ENCODE measurements around the gene CHADL. TPM values are rescaled to one million over a fixed set of nuclear protein-coding genes. Genes with fewer than 3 reads are reported as not detected.
"Not testable (repeated sequence)": the region's sequence is repeated elsewhere in the genome, so short reads cannot be mapped to it uniquely, and the experiment has no call there.

CHADL gene
- total RNA-seq, 2 experiments from 2014 or later: 0.17 to 0.35 TPM

DNA sequence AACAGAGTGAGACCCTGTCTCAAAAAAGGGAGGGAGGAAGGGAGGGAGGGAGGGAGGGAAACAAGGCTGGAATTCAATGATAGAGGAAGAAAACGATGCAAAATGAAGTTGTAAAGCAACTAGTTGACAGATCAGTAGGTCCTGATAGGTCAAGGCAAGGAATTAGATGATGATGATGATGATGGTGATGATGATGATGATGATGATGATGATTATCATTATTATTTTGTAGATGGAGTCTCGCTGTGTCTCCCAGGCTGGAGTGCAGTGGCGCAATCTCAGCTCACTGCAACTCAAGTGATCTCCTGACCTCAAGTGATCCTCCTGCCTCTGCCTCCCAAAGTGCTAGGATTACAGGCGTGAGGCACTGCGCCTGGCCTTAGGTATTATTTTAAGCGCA lies 46.9 kb downstream of the CHADL start:
- CTCF ChIA-PET: interaction anchor here (0.6 to 1.2 kb wide), 3 partner anchors 9 to 51 kb away, joined by 3 read pairs; no protein-coding TSS in a partner anchor
- Mint-ChIP-seq H3K4me1 (peaks cover 9% of the 10 kb centered on the region), H3K27me3 (peaks cover 4% of the 10 kb centered on the region), H3K9me3 (no peaks in the 10 kb centered on the region), H3K36me3 (ENCODE audit: low read depth) (no peaks in the 10 kb centered on the region), H3K27ac (no peak overlapping the region), H3K4me3 (no peak overlapping the region)
- no peak for DNase-seq
- POLR2A ChIA-PET: no interaction called here

DNA sequence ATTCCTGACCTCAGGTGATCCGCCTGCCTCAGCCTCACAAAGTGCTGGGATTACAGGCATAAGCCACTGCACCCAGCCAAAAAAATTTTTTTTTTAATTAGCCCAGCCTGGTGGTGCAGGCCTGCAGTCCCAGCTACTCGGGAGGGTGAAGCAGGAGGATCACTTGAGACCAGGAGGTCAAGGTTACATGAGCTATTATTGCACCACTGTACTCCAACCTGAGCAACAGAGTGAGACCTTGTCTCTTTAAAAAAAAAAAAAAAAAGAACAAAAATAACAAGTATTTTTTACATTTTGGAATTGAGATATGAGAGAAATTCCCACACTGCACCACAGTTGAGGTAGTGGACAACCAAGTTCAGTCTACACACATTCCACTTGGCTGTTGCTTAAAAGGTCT lies 49.3 kb downstream of the CHADL start:
- Mint-ChIP-seq H3K4me3 (no peak overlapping the region), H3K27me3 (no peaks in the 10 kb centered on the region), H3K36me3 (ENCODE audit: low read depth) (no peaks in the 10 kb centered on the region), H3K9me3 (no peaks in the 10 kb centered on the region), H3K27ac (no peak overlapping the region), H3K4me1 (no peaks in the 10 kb centered on the region)
- ChIA-PET POLR2A (no interaction called here), CTCF (interaction anchor here (1.3 to 1.6 kb wide), 2 partner anchors 11 kb away, joined by 3 read pairs; no protein-coding TSS in a partner anchor)
- DNase-seq: no peak

DNA sequence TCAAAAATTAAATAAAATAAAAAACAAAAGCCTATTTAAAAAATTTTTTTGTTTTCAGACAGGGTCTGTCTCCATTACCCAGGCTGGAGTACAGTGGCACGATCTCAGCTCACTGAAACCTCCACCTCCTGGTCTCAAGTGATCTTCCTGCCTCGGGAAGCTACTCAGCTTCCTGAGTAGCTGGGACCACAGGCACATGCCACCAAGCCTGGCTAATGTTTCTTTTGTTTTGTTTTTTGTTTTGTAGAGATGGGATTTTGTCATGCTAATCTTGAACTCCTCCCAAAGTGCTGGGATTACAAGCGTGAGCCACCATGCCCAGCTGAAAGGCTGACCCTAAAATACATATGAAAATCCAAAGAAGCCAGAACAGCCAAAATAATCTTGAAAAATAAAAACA lies 56.1 kb downstream of the CHADL start:
- CTCF ChIA-PET: interaction anchor here (0.6 to 0.9 kb wide), 2 partner anchors 9 to 1850 kb away, joined by 3 read pairs; no protein-coding TSS in a partner anchor
- peaks cover 8% of the 10 kb centered on the region for H3K36me3 Mint-ChIP-seq (ENCODE audit: low read depth)
- no peaks in the 10 kb centered on the region for H3K27me3 Mint-ChIP-seq
- H3K9me3 Mint-ChIP-seq: no peaks in the 10 kb centered on the region
- no peak overlapping the region for H3K27ac Mint-ChIP-seq
- H3K4me3 Mint-ChIP-seq: no peak overlapping the region
- no peak for DNase-seq
- POLR2A ChIA-PET: no interaction called here
- H3K4me1 Mint-ChIP-seq: no peaks in the 10 kb centered on the region

DNA sequence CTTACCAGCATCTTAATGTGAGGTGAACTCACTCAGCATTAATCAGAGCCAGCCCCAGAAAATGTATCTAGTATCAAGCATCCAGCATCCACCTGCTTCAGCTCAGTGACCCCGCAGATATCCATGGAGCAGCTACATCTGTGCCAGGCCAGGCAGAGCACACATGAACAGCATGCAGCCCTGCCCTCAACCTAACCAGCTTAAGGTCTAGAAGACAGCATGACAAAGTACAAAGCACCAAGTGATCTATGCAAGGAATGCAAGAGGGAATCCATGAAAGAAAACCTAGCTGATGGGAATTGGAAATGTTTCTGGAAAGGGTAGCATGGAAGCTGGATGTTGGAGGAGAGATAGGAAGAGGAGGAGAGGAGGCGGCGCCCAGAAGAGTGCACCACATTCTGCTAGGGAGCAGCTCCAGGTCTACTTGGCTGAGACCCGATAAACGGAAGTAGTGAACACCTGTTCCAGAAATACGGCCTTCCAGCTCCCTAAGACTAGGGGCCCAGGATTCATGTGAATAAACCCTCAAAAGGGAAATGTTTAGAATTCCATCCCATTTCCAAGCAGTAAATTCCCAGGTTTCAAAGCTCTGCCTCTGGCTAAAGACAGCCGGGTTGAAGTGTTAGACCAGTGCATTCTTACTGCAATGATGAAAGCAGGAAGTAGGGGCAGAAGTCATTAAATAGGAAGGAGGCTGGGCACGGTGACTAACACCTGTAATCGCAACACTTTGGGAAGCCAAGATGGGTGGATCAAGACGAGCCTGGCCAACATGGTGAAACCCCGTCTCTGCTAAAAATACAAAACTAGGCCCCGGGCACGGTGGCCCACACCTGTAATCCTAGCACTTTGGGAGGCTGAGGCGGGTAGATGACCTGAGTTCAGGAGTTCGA lies 59.1 kb downstream of the CHADL start:
- DNase-seq: no peak
- ChIA-PET CTCF (interaction anchor here (0.5 to 1.6 kb wide), 4 partner anchors 10 to 1836 kb away, joined by 3 to 5 read pairs (median 4); no protein-coding TSS in a partner anchor), POLR2A (no interaction called here)
- H3K27ac Mint-ChIP-seq: no peak overlapping the region
- no peaks in the 10 kb centered on the region for H3K4me1 Mint-ChIP-seq
- no peaks in the 10 kb centered on the region for H3K27me3 Mint-ChIP-seq
- H3K36me3 Mint-ChIP-seq (ENCODE audit: low read depth): peaks cover 25% of the 10 kb centered on the region
- H3K4me3 Mint-ChIP-seq: no peak overlapping the region
- H3K9me3 Mint-ChIP-seq: no peaks in the 10 kb centered on the region

- ChIA-PET CTCF (interaction anchor here (0.5 to 1.6 kb wide), 6 partner anchors 10 to 1836 kb away, joined by 3 to 5 read pairs (median 3); no protein-coding TSS in a partner anchor), POLR2A (no interaction called here)
- DNase-seq: no peak
These were observed 59.8 kb downstream of the CHADL start for GRCh38 chr22:41180926-41181325.

GRCh38 chr22:41180362-41180761 lies 60.4 kb downstream of the CHADL start:
- H3K9me3 Mint-ChIP-seq, H3K4me3 Mint-ChIP-seq, H3K4me1 Mint-ChIP-seq, DNase-seq, H3K27ac Mint-ChIP-seq, H3K27me3 Mint-ChIP-seq, POLR2A ChIA-PET: not testable (repeated sequence)
- CTCF ChIA-PET: interaction anchor here (0.9 to 1.6 kb wide), 4 partner anchors 11 to 106 kb away, joined by 3 to 4 read pairs (median 3); no protein-coding TSS in a partner anchor
- peaks cover 36% of the 10 kb centered on the region for H3K36me3 Mint-ChIP-seq (ENCODE audit: low read depth)

More at GRCh38 chr22:41180926-41181325, 59.8 kb downstream of the CHADL start:
- Mint-ChIP-seq H3K9me3 (no peaks in the 10 kb centered on the region), H3K27ac (no peak overlapping the region), H3K36me3 (ENCODE audit: low read depth) (peaks cover 31% of the 10 kb centered on the region), H3K27me3 (no peaks in the 10 kb centered on the region), H3K4me3 (no peak overlapping the region), H3K4me1 (peaks cover under 1% of the 10 kb centered on the region)

Small RNAs within 50 kb of the gene (microRNA-seq; reads per million reads assigned to microRNA genes)
- 0.63 reads per million for gene MIR6889 (ENCODE audit: borderline microRNAs expressed, borderline replicate concordance)

Other genes with a start within 250 kb of the CHADL start
- 10 to 100 TPM; 78.7 to 79.2 TPM for gene EP300, start 148.3 kb downstream of the CHADL start, total RNA-seq
- gene L3MBTL2, start 35.6 kb downstream of the CHADL start, total RNA-seq: 10 to 100 TPM; 37.0 to 37.2 TPM
- gene RANGAP1, start 45.3 kb upstream of the CHADL start, total RNA-seq: 100 to 1,000 TPM; 113 to 117 TPM
- gene ZC3H7B, start 60.6 kb upstream of the CHADL start, total RNA-seq: 10 to 100 TPM; 48.9 to 49.3 TPM
- 1 to 10 TPM; 3.4 to 4.7 TPM for gene TEF, start 141.0 kb upstream of the CHADL start, total RNA-seq
- 10 to 100 TPM; 31.4 to 35.1 TPM for gene TOB2, start 205.9 kb upstream of the CHADL start, total RNA-seq
- gene PHF5A, start 227.8 kb upstream of the CHADL start, total RNA-seq: 10 to 100 TPM; 63.6 to 64.8 TPM
- 10 to 100 TPM; 73.4 to 77.9 TPM for gene ACO2, start 228.2 kb upstream of the CHADL start, total RNA-seq